Choroid plexus epithelial cell (primary cell): ENCODE measurements around the gene ZFR.

Experiments used
- DNase-seq: peaks from one replicate; pipeline ENCODE4 v3.0.0-alpha.2; 2010; ENCODE audit warnings: low read depth
- H3K4me3 ChIP-seq: 2 replicates; pipeline ENCODE4 v1.5.1; 2011; ENCODE audit warnings: low read depth, mild to moderate bottlenecking, control low read depth, low read length, moderate library complexity
- TF ChIP-seq, protein P1 (sequence below): conservative IDR thresholded peaks from 2 replicates; pipeline ENCODE4 v1.5.1; 2011; ENCODE audit warnings: low read depth, mild to moderate bottlenecking, control low read depth, inconsistent platforms, low read length, moderate library complexity

ZFR gene

DNA sequence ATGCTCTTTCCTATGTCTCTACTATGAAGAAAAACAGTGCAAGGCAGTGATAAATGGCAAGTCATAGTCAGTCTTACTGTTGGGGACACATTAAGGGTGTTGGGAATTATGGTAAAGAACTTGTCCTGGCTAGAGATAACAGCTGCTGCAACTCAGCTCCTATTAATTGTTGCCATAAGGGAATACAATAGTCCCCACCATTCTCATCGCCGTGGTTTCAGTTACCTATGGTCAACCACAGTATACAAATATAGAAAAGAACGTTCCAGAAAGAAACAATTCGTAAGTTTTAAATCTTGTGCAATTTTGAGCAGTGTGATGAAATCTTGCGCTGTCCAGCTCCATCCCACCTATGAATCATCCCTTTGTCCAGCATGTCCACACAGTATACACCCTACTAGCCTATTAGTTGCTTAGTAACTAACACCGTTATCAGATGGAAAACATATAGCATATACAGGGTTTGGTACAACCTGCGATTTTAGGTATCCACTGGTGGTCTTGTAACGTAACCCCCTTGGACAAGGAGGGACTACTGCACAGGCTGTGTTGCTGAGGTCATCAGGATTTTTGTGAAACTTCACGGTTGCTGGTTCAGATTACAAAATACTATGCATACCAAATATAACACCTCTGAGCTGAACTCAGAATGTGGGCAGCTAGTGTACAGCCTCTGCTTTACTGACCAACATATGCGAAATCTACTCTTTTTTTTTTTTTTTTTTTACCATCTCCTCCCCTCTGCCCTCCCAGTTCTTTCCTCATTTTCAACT lies 53.5 kb downstream of the ZFR start:
- DNase-seq, result peak; percentile 96
- TF ChIP-seq, protein P1, sequence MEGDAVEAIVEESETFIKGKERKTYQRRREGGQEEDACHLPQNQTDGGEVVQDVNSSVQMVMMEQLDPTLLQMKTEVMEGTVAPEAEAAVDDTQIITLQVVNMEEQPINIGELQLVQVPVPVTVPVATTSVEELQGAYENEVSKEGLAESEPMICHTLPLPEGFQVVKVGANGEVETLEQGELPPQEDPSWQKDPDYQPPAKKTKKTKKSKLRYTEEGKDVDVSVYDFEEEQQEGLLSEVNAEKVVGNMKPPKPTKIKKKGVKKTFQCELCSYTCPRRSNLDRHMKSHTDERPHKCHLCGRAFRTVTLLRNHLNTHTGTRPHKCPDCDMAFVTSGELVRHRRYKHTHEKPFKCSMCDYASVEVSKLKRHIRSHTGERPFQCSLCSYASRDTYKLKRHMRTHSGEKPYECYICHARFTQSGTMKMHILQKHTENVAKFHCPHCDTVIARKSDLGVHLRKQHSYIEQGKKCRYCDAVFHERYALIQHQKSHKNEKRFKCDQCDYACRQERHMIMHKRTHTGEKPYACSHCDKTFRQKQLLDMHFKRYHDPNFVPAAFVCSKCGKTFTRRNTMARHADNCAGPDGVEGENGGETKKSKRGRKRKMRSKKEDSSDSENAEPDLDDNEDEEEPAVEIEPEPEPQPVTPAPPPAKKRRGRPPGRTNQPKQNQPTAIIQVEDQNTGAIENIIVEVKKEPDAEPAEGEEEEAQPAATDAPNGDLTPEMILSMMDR, result no peak
- no peak overlapping the region for H3K4me3 ChIP-seq

DNA sequence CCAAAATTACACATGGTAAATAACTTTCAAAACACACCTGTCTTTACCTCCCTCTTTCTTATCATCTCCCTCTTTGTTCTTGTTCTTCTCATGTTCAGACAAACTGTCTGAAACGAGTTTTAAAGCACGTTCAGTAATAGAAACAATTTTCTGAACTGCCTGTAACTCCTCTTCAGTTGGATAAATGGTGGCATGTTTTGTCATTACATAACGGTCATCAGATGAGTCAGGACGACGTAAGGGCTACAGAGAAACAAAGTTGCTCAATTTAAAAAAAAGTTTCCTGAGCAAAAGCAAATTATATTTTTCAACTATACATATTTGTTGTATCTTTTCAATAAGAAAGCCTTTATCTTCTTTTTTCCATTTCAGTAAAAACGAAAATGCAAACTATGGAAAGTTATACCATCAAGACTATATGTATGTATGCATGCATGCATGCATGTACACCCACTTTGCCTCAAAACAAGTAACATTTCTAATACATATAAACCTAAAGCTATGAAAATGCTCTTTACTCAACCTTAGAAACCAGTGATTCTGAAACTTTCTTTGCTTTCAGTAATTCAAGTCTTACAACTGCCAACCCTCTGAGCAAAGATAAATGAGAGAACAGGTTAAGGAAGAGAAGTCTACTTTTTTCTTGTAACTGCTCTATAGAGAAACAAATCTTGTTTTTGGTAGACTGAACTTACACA lies 56.0 kb downstream of the ZFR start:
- TF ChIP-seq, protein P1, result no peak
- DNase-seq, result peak; percentile 69
- H3K4me3 ChIP-seq, result no peak overlapping the region

DNA sequence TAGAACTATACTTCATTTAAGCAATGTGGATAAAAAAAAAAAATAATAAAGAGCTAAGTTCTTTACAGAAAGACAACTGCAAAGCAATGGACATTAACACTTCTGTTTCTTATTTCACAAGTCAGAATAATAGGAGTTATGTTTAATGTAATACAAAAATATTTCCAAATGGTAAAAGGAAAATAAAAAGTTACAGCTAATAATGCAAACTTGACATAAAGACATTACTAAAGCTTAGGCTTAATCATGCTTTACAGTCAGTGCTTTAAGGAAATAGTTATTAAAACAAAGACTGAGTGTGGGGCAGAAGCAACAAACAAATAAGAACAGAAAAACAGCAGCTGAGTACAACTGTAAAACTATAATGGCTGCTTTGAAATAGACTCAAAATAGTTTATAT lies 56.7 kb downstream of the ZFR start:
- no peak overlapping the region for H3K4me3 ChIP-seq
- TF ChIP-seq, protein P1, result no peak
- no peak for DNase-seq

DNA sequence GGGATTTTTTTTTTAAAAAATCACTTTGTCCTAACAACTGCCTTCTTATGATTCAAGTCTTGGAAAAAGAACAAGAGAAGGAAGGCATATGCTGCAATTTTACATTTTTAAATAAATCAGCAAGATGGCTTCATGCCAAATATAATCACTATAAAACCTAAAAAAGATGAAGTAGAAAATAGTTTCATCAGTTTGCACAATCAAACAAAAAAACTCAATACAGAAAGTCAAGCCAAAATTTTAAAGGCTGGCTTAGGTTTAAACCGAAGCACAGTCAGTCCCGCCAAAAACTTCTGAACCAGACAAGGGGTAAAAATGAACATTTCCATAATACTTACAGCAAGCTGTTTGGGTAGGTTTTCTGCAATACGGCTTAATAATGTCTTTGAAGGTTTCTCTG lies 57.3 kb downstream of the ZFR start:
- no peak for DNase-seq
- TF ChIP-seq, protein P1, result no peak
- no peak overlapping the region for H3K4me3 ChIP-seq

DNA sequence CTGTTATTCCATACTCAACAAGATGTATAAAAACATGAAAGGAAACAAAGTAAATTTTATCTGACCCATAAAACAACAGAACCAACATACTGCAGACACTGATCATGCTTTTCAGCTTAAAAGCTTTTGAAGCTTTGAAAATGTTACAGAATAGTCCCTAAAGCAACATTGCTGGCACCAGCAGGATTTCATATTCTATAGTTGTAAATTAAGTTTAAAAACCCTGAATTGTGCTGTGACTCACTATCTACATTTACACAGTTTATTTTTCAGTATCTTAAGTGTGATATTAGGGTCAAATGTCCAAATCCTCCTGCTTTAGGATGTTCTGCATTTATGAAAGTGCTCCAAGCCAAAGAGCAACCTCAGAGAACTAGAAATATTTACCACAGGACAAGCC lies 59.9 kb downstream of the ZFR start:
- TF ChIP-seq, protein P1, result no peak
- H3K4me3 ChIP-seq, result no peak overlapping the region
- DNase-seq, result no peak

DNA sequence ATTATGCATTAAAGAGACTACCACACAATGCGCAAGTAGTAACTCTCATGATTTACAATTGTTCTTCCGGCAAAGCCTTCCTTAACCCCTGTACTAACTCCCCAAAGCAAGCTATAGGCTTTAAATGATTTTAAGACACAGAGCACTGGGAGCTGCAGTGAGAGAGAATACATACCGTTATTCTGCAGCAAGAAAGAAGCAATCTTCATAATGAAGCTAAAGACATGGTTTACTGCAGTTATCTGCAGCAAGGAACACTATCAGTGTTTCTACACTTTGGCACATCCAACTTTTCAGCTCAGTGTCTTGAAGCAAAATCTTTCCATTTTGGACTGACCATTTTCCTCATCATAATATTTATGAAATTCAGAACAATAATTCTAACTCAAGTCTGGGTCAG lies 61.0 kb downstream of the ZFR start:
- DNase-seq, result no peak
- TF ChIP-seq, protein P1, result no peak
- H3K4me3 ChIP-seq, result no peak overlapping the region
